Measurements from ENCODE around the gene FLYWCH2. TPM values are rescaled to one million over a fixed set of nuclear protein-coding genes. Genes with fewer than 3 reads are reported as not detected.

Gene FLYWCH2
- total RNA-seq, 1 experiment from 2014 or later = 16.5 TPM

DNA sequence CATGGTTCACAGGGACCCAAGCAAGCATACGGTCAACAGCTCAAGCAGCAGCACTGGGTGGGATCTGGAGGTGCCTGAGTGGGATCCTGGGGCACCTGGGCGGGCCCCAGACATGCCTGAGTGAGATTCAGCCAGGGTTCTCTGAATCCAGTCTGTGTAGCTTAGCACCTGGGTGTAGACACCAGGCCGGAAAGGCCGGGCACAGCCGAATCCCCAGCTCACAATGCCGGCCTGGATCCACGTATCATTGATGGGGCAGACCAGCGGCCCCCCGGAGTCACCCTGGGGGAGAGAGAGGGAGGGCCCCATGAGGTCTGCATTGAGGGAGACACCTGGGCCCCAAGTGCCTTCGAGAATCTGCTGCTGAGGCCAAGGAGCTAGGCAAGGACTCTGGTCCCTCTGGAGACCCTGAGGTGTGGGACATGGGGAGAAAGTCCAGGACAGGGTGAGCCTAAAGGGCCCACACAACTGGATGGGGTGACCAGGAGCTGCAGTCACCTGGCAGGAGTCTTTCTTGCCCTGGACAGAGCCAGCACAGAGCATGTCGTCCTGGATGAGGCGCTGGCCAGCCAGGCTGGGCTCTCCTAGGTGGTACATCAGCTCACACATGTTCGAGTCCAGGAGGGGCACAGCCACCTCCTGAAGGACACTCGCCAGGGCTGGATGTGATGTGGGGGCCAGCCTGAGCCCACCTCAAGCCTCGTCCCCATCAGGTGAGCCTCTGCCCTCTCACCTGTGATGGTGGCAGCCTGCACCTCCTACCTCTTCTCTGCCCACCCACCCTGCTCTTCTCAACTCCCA is 43.2 kb upstream of the FLYWCH2 start:
- Histone ChIP-seq H4K20me1 (ENCODE audit: control insufficient read depth, insufficient read depth, insufficient read length) (no peaks in the 10 kb centered on the region), H3K4me1 (ENCODE audit: insufficient read depth, low read length) (peaks cover 3% of the 10 kb centered on the region; the same call in 1 of the 2 replicates), H2BK12ac (ENCODE audit: insufficient read length, low read depth, low read length) (no peak overlapping the region), H2BK20ac (ENCODE audit: low read depth, low read length, poor library complexity, severe bottlenecking) (no peak overlapping the region), H4K91ac (ENCODE audit: insufficient read length, low read depth, low read length) (no peak overlapping the region), H3K9ac (ENCODE audit: extremely low read depth, insufficient read length, low read length) (no peak overlapping the region), H3K79me1 (ENCODE audit: insufficient read depth, low read depth, low read length, poor library complexity, severe bottlenecking) (no peaks in the 10 kb centered on the region), H3K27me3 (ENCODE audit: insufficient read depth, low read length) (no peaks in the 10 kb centered on the region; the same call in 1 of the 2 replicates), H3K27ac (ENCODE audit: insufficient read length, low read depth, low read length) (no peak overlapping the region), H3K56ac (ENCODE audit: insufficient read length, low read depth, low read length) (no peak overlapping the region), H4K5ac (ENCODE audit: insufficient read length, low read depth, low read length) (no peak overlapping the region), H3K79me2 (ENCODE audit: insufficient read depth, low read length) (no peaks in the 10 kb centered on the region), H3K9me3 (ENCODE audit: control insufficient read depth, low read depth, low read length) (no peaks in the 10 kb centered on the region), H3K4ac (ENCODE audit: low read depth, low read length) (no peak overlapping the region), H3K14ac (ENCODE audit: insufficient read depth, low read length) (no peak overlapping the region), H3K23ac (ENCODE audit: insufficient read length, low read depth, low read length) (no peak overlapping the region), H3T11ph (ENCODE audit: low read length) (no peak overlapping the region), H3K18ac (ENCODE audit: insufficient read length, low read depth, low read length) (no peak overlapping the region), H4K8ac (replicated peaks; ENCODE audit: insufficient read length, low read depth, low read length) (no peak overlapping the region), H2BK15ac (ENCODE audit: low read depth, low read length) (no peak overlapping the region), H3K23me2 (ENCODE audit: insufficient read length, low read depth, low read length, poor library complexity, severe bottlenecking) (no peaks in the 10 kb centered on the region), H3K4me2 (ENCODE audit: insufficient read depth, insufficient read length, low read length) (no peak overlapping the region), H2AK5ac (ENCODE audit: insufficient read length, low read length) (no peak overlapping the region), H2AFZ (ENCODE audit: low read length) (no peak overlapping the region), H2BK120ac (ENCODE audit: low read depth, low read length, poor library complexity, severe bottlenecking) (no peak overlapping the region), H2BK5ac (ENCODE audit: insufficient read length, low read length) (no peak overlapping the region)
- Mint-ChIP-seq H3K4me1 (peaks cover 17 to 20% of the 10 kb centered on the region in 2 experiments), H3K9me3 (peaks cover 0 to 3% of the 10 kb centered on the region in 2 experiments; a peak in 3 of 5 replicates), H3K27ac (no peak overlapping the region; a peak in 1 of 7 replicates), H3K4me3 (no peak overlapping the region), H3K27me3 (ENCODE audit: low read depth) (peaks cover 13% of the 10 kb centered on the region), H3K36me3 (ENCODE audit: insufficient read depth in 1 of 3, low read depth in 3 of 3) (no peaks in the 10 kb centered on the region)
- TF ChIP-seq, protein P1, sequence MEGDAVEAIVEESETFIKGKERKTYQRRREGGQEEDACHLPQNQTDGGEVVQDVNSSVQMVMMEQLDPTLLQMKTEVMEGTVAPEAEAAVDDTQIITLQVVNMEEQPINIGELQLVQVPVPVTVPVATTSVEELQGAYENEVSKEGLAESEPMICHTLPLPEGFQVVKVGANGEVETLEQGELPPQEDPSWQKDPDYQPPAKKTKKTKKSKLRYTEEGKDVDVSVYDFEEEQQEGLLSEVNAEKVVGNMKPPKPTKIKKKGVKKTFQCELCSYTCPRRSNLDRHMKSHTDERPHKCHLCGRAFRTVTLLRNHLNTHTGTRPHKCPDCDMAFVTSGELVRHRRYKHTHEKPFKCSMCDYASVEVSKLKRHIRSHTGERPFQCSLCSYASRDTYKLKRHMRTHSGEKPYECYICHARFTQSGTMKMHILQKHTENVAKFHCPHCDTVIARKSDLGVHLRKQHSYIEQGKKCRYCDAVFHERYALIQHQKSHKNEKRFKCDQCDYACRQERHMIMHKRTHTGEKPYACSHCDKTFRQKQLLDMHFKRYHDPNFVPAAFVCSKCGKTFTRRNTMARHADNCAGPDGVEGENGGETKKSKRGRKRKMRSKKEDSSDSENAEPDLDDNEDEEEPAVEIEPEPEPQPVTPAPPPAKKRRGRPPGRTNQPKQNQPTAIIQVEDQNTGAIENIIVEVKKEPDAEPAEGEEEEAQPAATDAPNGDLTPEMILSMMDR (conservative IDR thresholded peaks at IDR 0.05) = no peak
- DNase-seq = no peak
- no CpG with 5 or more reads among the region's 15 CpGs for WGBS (ENCODE audit: extremely low coverage, insufficient read length, low lambda C conversion rate)

All from H9 (cell line).